IPS-15b (cell line): ENCODE measurements around the gene DIRAS2.
A peak's percentile ranks its signal among the peaks of the same experiment; 100 is the strongest.
"Not testable (repeated sequence)": the region's sequence is repeated elsewhere in the genome, so short reads cannot be mapped to it uniquely, and the experiment has no call there.

Experiments used
- H3K27me3 ChIP-seq: one replicate; pipeline ENCODE4 v1.6.1; 2013; ENCODE audit warnings: low read length; ENCODE audit not compliant: control insufficient read depth, insufficient read depth
- H3K36me3 ChIP-seq: one replicate; pipeline ENCODE4 v1.6.1; 2013; ENCODE audit warnings: low read length; ENCODE audit not compliant: control insufficient read depth, insufficient read depth
- H3K4me1 ChIP-seq: one replicate; pipeline ENCODE4 v1.6.1; 2013; ENCODE audit warnings: mild to moderate bottlenecking, low read length; ENCODE audit not compliant: control insufficient read depth, insufficient read depth
- H3K4me3 ChIP-seq: one replicate; pipeline ENCODE4 v1.5.1; 2013; ENCODE audit warnings: low read depth, low read length
- H3K9ac ChIP-seq: one replicate; pipeline ENCODE4 v1.6.1; 2013; ENCODE audit warnings: low read depth, mild to moderate bottlenecking, low read length
- H3K9me3 ChIP-seq: one replicate; pipeline ENCODE4 v1.6.1; 2013; ENCODE audit warnings: mild to moderate bottlenecking, low read length; ENCODE audit not compliant: control insufficient read depth, insufficient read depth

DIRAS2 gene

GRCh38 chr9:90642570-90643539 lies at the start of gene DIRAS2:
DIRAS2 (minus strand) TSS chr9:90642824; CDS start chr9:90613827, 28,997 bp downstream.
- H3K36me3 ChIP-seq = no peaks in the 10 kb centered on the region
- H3K9me3 ChIP-seq = no peaks in the 10 kb centered on the region
- H3K9ac ChIP-seq = no peak within 1 kb of the TSS
- no peaks in the 10 kb centered on the region for H3K4me1 ChIP-seq
- H3K27me3 ChIP-seq = peaks cover 26% of the 10 kb centered on the region
- H3K4me3 ChIP-seq = peak within 1 kb of the TSS; percentile 63

- no peaks in the 10 kb centered on the region for H3K4me1 ChIP-seq
- no peaks in the 10 kb centered on the region for H3K36me3 ChIP-seq
- H3K9me3 ChIP-seq = no peaks in the 10 kb centered on the region
- H3K27me3 ChIP-seq = no peaks in the 10 kb centered on the region
- no peak overlapping the region for H3K9ac ChIP-seq
- H3K4me3 ChIP-seq = no peak overlapping the region
These were observed 42.1 kb upstream of the DIRAS2 start for GRCh38 chr9:90684736-90685135.

GRCh38 chr9:90684106-90684505 lies 41.5 kb upstream of the DIRAS2 start:
- Histone ChIP-seq H3K36me3 (no peaks in the 10 kb centered on the region), H3K9ac (no peak overlapping the region), H3K4me1 (no peaks in the 10 kb centered on the region), H3K9me3 (no peaks in the 10 kb centered on the region), H3K27me3 (no peaks in the 10 kb centered on the region), H3K4me3 (no peak overlapping the region)

- H3K4me3 ChIP-seq = no peak overlapping the region
- no peaks in the 10 kb centered on the region for H3K27me3 ChIP-seq
- no peaks in the 10 kb centered on the region for H3K9me3 ChIP-seq
- H3K4me1 ChIP-seq = no peaks in the 10 kb centered on the region
- H3K36me3 ChIP-seq = no peaks in the 10 kb centered on the region
- no peak overlapping the region for H3K9ac ChIP-seq
These were observed 37.9 kb upstream of the DIRAS2 start for GRCh38 chr9:90680534-90680933.

- Histone ChIP-seq H3K4me1 (no peaks in the 10 kb centered on the region), H3K4me3 (no peak overlapping the region), H3K27me3 (no peaks in the 10 kb centered on the region), H3K9ac (no peak overlapping the region), H3K9me3 (no peaks in the 10 kb centered on the region), H3K36me3 (no peaks in the 10 kb centered on the region)
These were observed 22.4 kb upstream of the DIRAS2 start for GRCh38 chr9:90665072-90665471.

- Histone ChIP-seq H3K36me3 (no peaks in the 10 kb centered on the region), H3K9ac (no peak overlapping the region), H3K4me3 (no peak overlapping the region), H3K4me1 (no peaks in the 10 kb centered on the region), H3K9me3 (no peaks in the 10 kb centered on the region), H3K27me3 (no peaks in the 10 kb centered on the region)
These were observed 17.2 kb upstream of the DIRAS2 start for GRCh38 chr9:90659650-90660364.

- Histone ChIP-seq H3K9ac (no peak overlapping the region), H3K9me3 (no peaks in the 10 kb centered on the region), H3K4me3 (no peak overlapping the region), H3K27me3 (no peaks in the 10 kb centered on the region), H3K36me3 (no peaks in the 10 kb centered on the region), H3K4me1 (no peaks in the 10 kb centered on the region)
These were observed 16.2 kb upstream of the DIRAS2 start for GRCh38 chr9:90658783-90659182.

GRCh38 chr9:90658181-90658580 lies 15.6 kb upstream of the DIRAS2 start:
- no peaks in the 10 kb centered on the region for H3K9me3 ChIP-seq
- H3K4me3 ChIP-seq = no peak overlapping the region
- H3K9ac ChIP-seq = no peak overlapping the region
- H3K27me3 ChIP-seq = no peaks in the 10 kb centered on the region
- H3K36me3 ChIP-seq = no peaks in the 10 kb centered on the region
- H3K4me1 ChIP-seq = no peaks in the 10 kb centered on the region

- H3K36me3 ChIP-seq, H3K27me3 ChIP-seq, H3K9ac ChIP-seq, H3K4me3 ChIP-seq, H3K9me3 ChIP-seq, H3K4me1 ChIP-seq: not testable (repeated sequence)
These were observed 14.3 kb upstream of the DIRAS2 start for GRCh38 chr9:90656876-90657275.

- Histone ChIP-seq H3K9me3 (no peaks in the 10 kb centered on the region), H3K4me1 (no peaks in the 10 kb centered on the region), H3K4me3 (no peak overlapping the region), H3K9ac (no peak overlapping the region), H3K36me3 (no peaks in the 10 kb centered on the region), H3K27me3 (no peaks in the 10 kb centered on the region)
These were observed 8.6 kb upstream of the DIRAS2 start for GRCh38 chr9:90651246-90651645.

- no peaks in the 10 kb centered on the region for H3K9me3 ChIP-seq
- no peak overlapping the region for H3K4me3 ChIP-seq
- H3K36me3 ChIP-seq = no peaks in the 10 kb centered on the region
- H3K4me1 ChIP-seq = no peaks in the 10 kb centered on the region
- peaks cover 4% of the 10 kb centered on the region for H3K27me3 ChIP-seq
- no peak overlapping the region for H3K9ac ChIP-seq
These were observed 5.2 kb upstream of the DIRAS2 start for GRCh38 chr9:90647843-90648242.

GRCh38 chr9:90645721-90646120 lies 3.1 kb upstream of the DIRAS2 start:
- Histone ChIP-seq H3K27me3 (peaks cover 22% of the 10 kb centered on the region), H3K4me1 (no peaks in the 10 kb centered on the region), H3K4me3 (no peak overlapping the region), H3K36me3 (no peaks in the 10 kb centered on the region), H3K9me3 (no peaks in the 10 kb centered on the region), H3K9ac (no peak overlapping the region)
